Panc1 (cell line): ENCODE measurements around the gene SV2C. TPM values are rescaled to one million over a fixed set of nuclear protein-coding genes. Genes with fewer than 3 reads are reported as not detected.

Experiments
- ATAC-seq: fragments of 200-7000 bp; cut with Tn5 transposase; 2 replicates; pipeline ENCODE4 v1.9.1; 2020; ENCODE audit warnings: mild to moderate bottlenecking, moderate library complexity
- BruUV-seq: library from RNA; stranded (reverse); fragments of 400-500 nt; replicated peaks from 2 replicates; lab custom pipeline; 2021; lab: Mats Ljungman, UMichigan
- CTCF ChIA-PET: fragments of 300-600 bp; sonication (Branson Sonifier 250); formaldehyde crosslinking; loops from one replicate; lab custom pipeline; 2022; ENCODE audit warnings: antibody characterized with exemption; lab: Charles Lee
- POLR2A ChIA-PET: fragments of 300-600 bp; sonication (Branson Sonifier 250); formaldehyde crosslinking; loops from one replicate; lab custom pipeline; 2022; ENCODE audit warnings: antibody characterized with exemption; lab: Charles Lee
- DNase-seq: peaks from one replicate; pipeline ENCODE4 v3.0.0-alpha.2; 2010; ENCODE audit warnings: low read depth, low spot score
- H3K27ac ChIP-seq: 2 replicates; pipeline ENCODE4 v1.5.1; 2011; ENCODE audit warnings: mild to moderate bottlenecking, low read length, inconsistent platforms
- H3K27me3 ChIP-seq: fragments of 200-500 bp; sonication (Bioruptor generic); 2 replicates; pipeline ENCODE4 v1.6.0; 2014; ENCODE audit warnings: low read length, inconsistent platforms; ENCODE audit not compliant: control insufficient read depth, insufficient read depth
- H3K36me3 ChIP-seq: fragments of 200-500 bp; sonication (Bioruptor generic); 2 replicates; pipeline ENCODE4 v1.5.1; 2014; ENCODE audit warnings: inconsistent platforms, mild to moderate bottlenecking, low read length, moderate library complexity; ENCODE audit not compliant: control insufficient read depth, insufficient read depth
- H3K4me1 ChIP-seq: 2 replicates; pipeline ENCODE4 v1.5.1; 2011; ENCODE audit warnings: inconsistent platforms, mild to moderate bottlenecking, low read length, moderate library complexity; ENCODE audit not compliant: control insufficient read depth, insufficient read depth
- H3K4me3 ChIP-seq, 2 experiments: 2 replicates each; pipeline ENCODE4 v1.5.1; 2011 to 2012; ENCODE audit warnings: low read depth in 2 of 2, low read length in 2 of 2, mild to moderate bottlenecking in 2 of 2, inconsistent platforms in 1 of 2, moderate library complexity in 1 of 2
- H3K9me3 ChIP-seq: fragments of 200-500 bp; sonication (Bioruptor generic); 2 replicates; pipeline ENCODE4 v1.5.1; 2014; ENCODE audit warnings: low read depth, mild to moderate bottlenecking, inconsistent platforms, low read length, moderate library complexity; ENCODE audit not compliant: control insufficient read depth, insufficient read depth
- POLR2AphosphoS5 ChIP-seq: IDR thresholded peaks from 2 replicates; pipeline ENCODE4 v1.6.1; 2012; ENCODE audit warnings: mild to moderate bottlenecking, low read depth, low read length, moderate library complexity
- SIN3A ChIP-seq: IDR thresholded peaks from 2 replicates; pipeline ENCODE4 v1.6.1; 2012; ENCODE audit warnings: low read depth, mild to moderate bottlenecking, low read length, moderate library complexity, borderline replicate concordance; ENCODE audit not compliant: insufficient read depth
- TCF7L2 ChIP-seq: IDR thresholded peaks from 2 replicates; pipeline ENCODE4 v1.6.1; 2011; ENCODE audit warnings: mild to moderate bottlenecking, low read depth, low read length, inconsistent platforms
- in situ Hi-C: cut with HindIII; loops from 2 replicates; pipeline ENCODE4 v1.10.0; 2016; ENCODE audit warnings: low sequenced_read_pairs, low pct_unique_long_range_greater_than_20kb
- intact Hi-C: fragments of 100-400 bp; cut with micrococcal nuclease; formaldehyde crosslinking; loops from one replicate; pipeline ENCODE4 v1.10.0; 2022; ENCODE audit not compliant: unreplicated experiment
- total RNA-seq: library from RNA; stranded (reverse); gene quantifications from one replicate; pipeline ENCODE4 v1.2.1, GENCODE V29; 2021; ENCODE audit not compliant: unreplicated experiment
- TF ChIP-seq, protein P1 (sequence below): fragments of 450-650 bp; IDR thresholded peaks from 2 replicates; pipeline ENCODE4 v1.5.1; 2017; ENCODE audit warnings: mild to moderate bottlenecking
- TF ChIP-seq, protein P2 (sequence below), 2 experiments: IDR thresholded peaks; 2 replicates each; pipeline ENCODE4 v1.6.1; 2011 to 2012; ENCODE audit warnings: low read depth in 2 of 2, control low read depth in 1 of 2, low read length in 1 of 2, mild to moderate bottlenecking in 1 of 2, moderate library complexity in 1 of 2; ENCODE audit not compliant: insufficient read depth in 1 of 2

The SV2C gene
- total RNA-seq, 1 experiment from 2014 or later: not detected

DNA sequence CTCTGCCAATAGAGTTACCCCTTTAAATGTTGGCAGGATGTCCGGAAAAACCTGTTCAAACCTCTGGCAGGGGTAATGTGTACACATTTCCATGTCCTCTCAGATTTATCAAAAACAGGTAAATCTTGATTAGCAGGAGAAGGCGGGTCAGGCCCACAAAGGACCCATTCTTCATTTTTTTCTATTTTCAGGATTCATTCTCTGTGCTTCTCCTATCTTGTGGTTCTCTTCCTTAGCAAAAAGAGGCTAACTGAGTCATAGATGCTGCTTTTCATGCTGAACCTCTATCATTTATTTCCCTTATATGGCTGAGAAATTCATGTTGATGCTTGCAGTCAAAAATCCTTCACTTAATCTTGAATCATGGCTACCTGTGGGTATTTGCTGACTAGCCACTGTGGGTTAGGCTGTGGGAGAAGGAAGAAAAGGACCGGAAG is 207.2 kb downstream of the SV2C start:
- no peaks in the 10 kb centered on the region for H3K4me1 ChIP-seq
- no peak for ATAC-seq
- no peak overlapping the region for H3K4me3 ChIP-seq
- BruUV-seq: no TSS peak
- peaks cover 10% of the 10 kb centered on the region for H3K27me3 ChIP-seq
- no peaks in the 10 kb centered on the region for H3K36me3 ChIP-seq
- intact Hi-C loops: no loop called here
- CTCF ChIA-PET: no interaction called here
- in situ Hi-C loops: no loop called here
- POLR2A ChIA-PET: no interaction called here
- no peaks in the 10 kb centered on the region for H3K9me3 ChIP-seq
- DNase-seq: no peak
- no peak overlapping the region for H3K27ac ChIP-seq
- no peak for TF ChIP-seq SIN3A

DNA sequence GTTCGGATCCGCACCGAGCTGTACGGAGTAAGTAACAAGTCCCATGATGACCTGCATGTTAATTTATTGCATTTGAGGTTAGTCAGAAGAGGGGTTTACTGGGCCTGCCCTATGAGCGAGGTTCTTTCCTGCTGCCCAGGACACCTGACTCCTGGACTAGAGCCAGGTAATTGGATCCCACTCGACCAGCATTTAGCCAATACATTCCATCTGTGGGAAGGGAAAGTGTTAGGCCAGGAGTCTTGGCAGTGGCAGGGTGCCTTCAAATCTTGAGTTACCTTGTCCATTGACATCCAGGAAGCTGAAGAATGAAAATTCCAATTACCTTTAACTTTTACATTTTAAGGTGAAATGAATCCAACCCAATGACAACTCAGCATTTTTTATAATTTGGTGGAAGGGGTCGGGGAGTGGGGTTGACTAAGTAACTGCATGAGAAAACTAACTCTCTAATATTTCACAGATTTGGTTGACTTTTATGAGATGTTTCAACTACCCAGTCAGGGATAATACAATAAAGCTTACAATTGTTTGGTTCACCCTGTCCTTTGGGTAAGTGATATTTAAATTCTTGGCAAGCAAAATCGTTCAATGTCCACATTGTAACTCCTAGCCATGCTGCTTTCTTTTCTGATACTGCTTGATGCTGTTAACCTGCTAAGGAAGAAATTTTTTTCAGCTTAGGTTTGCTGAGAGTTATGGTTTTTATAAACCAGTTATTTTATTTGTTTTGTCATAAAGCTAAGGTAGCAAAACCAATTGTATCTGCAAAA is 208.3 kb downstream of the SV2C start:
- ATAC-seq (no peak), DNase-seq (no peak)
- Histone ChIP-seq H3K4me1 (no peaks in the 10 kb centered on the region), H3K36me3 (no peaks in the 10 kb centered on the region), H3K27me3 (peaks cover 15% of the 10 kb centered on the region), H3K27ac (no peak overlapping the region), H3K9me3 (no peaks in the 10 kb centered on the region), H3K4me3 (no peak overlapping the region)
- TF ChIP-seq, protein P1, sequence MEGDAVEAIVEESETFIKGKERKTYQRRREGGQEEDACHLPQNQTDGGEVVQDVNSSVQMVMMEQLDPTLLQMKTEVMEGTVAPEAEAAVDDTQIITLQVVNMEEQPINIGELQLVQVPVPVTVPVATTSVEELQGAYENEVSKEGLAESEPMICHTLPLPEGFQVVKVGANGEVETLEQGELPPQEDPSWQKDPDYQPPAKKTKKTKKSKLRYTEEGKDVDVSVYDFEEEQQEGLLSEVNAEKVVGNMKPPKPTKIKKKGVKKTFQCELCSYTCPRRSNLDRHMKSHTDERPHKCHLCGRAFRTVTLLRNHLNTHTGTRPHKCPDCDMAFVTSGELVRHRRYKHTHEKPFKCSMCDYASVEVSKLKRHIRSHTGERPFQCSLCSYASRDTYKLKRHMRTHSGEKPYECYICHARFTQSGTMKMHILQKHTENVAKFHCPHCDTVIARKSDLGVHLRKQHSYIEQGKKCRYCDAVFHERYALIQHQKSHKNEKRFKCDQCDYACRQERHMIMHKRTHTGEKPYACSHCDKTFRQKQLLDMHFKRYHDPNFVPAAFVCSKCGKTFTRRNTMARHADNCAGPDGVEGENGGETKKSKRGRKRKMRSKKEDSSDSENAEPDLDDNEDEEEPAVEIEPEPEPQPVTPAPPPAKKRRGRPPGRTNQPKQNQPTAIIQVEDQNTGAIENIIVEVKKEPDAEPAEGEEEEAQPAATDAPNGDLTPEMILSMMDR: no peak
- TF ChIP-seq, protein P2, sequence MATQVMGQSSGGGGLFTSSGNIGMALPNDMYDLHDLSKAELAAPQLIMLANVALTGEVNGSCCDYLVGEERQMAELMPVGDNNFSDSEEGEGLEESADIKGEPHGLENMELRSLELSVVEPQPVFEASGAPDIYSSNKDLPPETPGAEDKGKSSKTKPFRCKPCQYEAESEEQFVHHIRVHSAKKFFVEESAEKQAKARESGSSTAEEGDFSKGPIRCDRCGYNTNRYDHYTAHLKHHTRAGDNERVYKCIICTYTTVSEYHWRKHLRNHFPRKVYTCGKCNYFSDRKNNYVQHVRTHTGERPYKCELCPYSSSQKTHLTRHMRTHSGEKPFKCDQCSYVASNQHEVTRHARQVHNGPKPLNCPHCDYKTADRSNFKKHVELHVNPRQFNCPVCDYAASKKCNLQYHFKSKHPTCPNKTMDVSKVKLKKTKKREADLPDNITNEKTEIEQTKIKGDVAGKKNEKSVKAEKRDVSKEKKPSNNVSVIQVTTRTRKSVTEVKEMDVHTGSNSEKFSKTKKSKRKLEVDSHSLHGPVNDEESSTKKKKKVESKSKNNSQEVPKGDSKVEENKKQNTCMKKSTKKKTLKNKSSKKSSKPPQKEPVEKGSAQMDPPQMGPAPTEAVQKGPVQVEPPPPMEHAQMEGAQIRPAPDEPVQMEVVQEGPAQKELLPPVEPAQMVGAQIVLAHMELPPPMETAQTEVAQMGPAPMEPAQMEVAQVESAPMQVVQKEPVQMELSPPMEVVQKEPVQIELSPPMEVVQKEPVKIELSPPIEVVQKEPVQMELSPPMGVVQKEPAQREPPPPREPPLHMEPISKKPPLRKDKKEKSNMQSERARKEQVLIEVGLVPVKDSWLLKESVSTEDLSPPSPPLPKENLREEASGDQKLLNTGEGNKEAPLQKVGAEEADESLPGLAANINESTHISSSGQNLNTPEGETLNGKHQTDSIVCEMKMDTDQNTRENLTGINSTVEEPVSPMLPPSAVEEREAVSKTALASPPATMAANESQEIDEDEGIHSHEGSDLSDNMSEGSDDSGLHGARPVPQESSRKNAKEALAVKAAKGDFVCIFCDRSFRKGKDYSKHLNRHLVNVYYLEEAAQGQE (IDR thresholded peaks at IDR 0.05; ENCODE audit: insufficient read depth in 1 of 2, low read depth in 2 of 2, low read length in 1 of 2): no peak
- TF ChIP-seq TCF7L2 (no peak), POLR2AphosphoS5 (no peak), SIN3A (no peak)
- ChIA-PET POLR2A (no interaction called here), CTCF (no interaction called here)
- no TSS peak for BruUV-seq
- intact Hi-C loops: no loop called here
- in situ Hi-C loops: no loop called here
